ENCODE data around the gene DECR2. TPM values are rescaled to one million over a fixed set of nuclear protein-coding genes. Genes with fewer than 3 reads are reported as not detected.
A peak's percentile ranks its signal among the peaks of the same experiment; 100 is the strongest.
"Not testable (repeated sequence)": the region's sequence is repeated elsewhere in the genome, so short reads cannot be mapped to it uniquely, and the experiment has no call there.

DECR2 gene
- polyA plus RNA-seq (ENCODE audit: insufficient read length in 3 of 3): 10 to 100 TPM; 15.7 to 28.3 (median 21.6) TPM

- peak in 2 of 3 donors; percentile 84 to 87 for DNase-seq (ENCODE audit: low read depth in 3 of 3, low spot score in 2 of 3)
Observed at GRCh38 chr16:401468-402348, at the start of gene DECR2. TSS of gene DECR2 (plus strand) at chr16:401885. CDS start at chr16:401964, 79 bp downstream.

DNA sequence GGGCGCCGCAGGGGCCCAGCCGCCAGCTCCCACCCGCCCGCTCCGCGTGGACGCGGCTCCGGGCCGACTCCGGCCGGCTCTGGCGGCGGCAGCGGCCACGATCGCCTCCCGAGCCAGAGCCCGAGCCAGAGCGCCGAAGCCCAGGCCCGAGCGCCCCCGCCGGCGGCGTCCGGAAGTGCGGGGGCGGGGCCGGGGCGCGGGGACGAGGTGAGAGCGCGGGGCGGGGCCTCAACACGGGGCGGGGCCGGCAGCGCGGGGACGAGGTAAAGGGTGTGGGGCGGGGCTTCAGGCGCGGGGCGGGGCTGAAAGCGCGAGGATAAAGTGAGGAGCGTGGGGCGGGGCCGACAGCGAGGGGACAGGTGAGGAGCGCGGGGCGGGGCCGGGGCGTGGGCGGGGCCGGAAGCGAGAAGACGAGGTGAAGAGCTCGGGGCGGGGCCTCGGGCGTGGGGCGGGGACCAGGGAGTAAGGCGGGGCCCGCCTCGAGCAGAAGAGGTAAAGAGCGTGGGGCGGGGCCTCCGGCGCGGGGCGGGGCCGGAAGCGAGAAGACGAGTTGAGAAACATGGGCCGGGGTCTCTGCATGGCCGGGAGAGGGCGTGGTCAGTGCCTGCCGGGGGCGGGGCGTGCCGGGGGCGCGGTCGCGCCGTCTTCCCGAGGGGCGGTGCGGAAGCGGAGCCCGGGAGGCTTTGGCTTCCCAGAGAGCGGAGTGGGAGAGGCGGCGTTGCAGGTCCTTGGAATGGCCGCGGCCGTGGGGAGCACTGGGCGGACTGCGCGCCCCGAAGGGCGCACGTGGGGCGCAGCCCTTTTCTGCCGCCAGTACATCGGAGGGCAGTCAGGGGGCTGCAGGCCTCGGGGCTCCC lies 48.9 kb upstream of the DECR2 start, which contains the start of gene AXIN1:
Gene AXIN1, minus strand, starts transcription at position 177 of the 857 bp plus-strand sequence. CDS start 5,698 bp downstream, outside the sequence.
- DNase-seq (ENCODE audit: low read depth in 3 of 3, low spot score in 2 of 3): peak; percentile 63 to 88 (median 87)

DNA sequence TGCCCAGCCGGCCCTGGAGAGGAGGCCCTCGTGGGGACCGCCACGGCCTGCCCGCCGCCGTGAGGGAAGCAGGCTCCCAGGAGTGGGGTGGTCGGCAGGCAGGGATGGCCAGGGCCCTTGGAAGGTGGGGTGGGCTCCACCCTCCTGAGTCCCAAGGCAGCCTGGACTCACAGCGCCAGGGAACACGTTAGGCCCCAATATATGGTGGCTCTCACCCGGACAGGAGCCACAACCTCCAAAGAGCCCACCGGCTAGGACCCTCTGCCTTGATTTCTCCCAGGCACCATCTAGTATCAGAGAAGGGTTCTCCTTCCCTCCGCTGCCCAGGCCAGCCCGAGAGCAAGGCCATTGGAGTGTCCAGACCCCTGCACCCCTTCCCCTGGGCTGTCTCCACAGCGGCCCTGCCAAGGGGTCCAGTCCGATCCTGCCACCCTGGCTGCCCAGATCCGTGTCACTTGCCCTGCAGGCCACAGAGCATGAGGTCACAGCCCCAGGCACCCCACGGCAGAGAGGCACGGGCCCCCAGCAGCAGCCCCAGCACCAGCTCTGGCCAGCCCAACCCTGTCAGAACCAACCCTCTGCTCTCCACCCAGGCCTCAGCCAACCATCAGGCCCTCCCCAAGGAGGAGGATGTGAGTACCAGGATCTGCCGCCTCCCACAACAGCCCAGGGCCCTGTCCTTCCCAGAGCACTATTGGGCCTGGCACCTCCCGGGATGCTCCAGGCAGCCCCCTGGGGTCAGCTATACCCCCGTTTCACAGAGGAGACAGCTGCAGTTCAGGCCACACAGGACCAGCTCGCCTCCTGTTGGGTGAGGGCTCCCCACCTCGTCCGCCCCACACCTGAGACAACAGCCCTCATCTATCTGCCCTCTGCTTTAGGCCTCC lies 48.0 kb upstream of the DECR2 start:
- no peak for DNase-seq (ENCODE audit: low read depth in 3 of 3, low spot score in 2 of 3)

- no peak for DNase-seq (ENCODE audit: low read depth in 3 of 3, low spot score in 2 of 3)
Observed at GRCh38 chr16:354291-354881, 47.3 kb upstream of the DECR2 start.

GRCh38 chr16:354971-355461 lies 46.7 kb upstream of the DECR2 start:
- DNase-seq (ENCODE audit: low read depth in 3 of 3, low spot score in 2 of 3): no peak

DNA sequence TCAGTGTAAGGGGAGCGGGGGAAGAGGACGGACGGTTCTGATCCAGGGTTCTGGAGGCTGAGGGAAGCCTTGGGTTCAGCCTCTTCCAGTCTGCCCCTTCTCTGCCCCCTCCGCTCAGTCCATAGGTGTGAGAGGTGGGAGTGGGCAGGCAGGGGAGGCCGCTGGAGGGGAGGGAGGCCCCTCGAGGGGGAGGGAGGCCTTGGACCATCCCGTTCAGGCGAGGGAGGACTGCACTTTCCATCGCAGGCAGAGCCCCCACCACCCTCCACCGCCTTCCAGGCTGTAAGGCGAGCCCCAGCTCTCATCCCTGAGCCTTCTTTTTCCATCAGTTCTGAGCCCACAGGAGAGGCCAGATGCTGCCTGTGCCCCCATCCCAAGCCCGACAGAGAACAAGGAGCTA lies 44.9 kb upstream of the DECR2 start:
- no peak for DNase-seq (ENCODE audit: low read depth in 3 of 3, low spot score in 2 of 3)

GRCh38 chr16:359067-359763 lies 42.5 kb upstream of the DECR2 start:
- no peak for DNase-seq (ENCODE audit: low read depth in 3 of 3, low spot score in 2 of 3)

GRCh38 chr16:359871-360697 lies 41.6 kb upstream of the DECR2 start:
- DNase-seq (ENCODE audit: low read depth in 3 of 3, low spot score in 2 of 3): no peak

- DNase-seq (ENCODE audit: low read depth in 3 of 3, low spot score in 2 of 3): no peak
Observed at GRCh38 chr16:360698-361336, 40.9 kb upstream of the DECR2 start.

DNA sequence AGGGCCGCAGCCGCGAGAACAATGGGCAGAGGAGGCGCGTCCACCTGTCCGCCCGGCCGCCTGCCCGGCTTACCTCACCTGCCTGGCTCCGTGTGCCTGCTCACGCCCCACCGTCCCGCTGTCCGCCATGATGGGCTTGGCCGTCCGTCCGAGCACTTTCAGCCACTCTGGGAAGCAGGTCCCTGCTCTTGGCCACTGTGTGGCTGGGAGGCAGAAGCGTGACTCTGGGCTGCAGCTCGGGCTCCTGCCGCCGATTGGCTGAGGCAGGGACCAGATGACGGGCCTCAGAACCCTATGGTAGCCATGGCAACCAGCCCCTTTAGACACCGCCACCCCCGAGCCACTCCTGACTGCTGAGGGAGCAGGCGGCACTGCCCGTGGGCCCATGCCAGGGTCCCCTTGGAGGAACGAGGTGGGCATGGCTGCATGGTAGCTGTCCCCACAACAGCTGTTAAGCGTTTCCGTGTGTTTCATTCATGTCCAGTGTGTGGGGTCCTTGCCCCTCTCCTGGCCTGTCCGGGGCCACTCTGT lies 40.3 kb upstream of the DECR2 start:
- DNase-seq (ENCODE audit: low read depth in 3 of 3, low spot score in 2 of 3): no peak

- DNase-seq (ENCODE audit: low read depth in 3 of 3, low spot score in 2 of 3): no peak
Observed at GRCh38 chr16:361872-362701, 39.6 kb upstream of the DECR2 start.

- not testable (repeated sequence) for DNase-seq (ENCODE audit: low read depth in 3 of 3, low spot score in 2 of 3)
Observed at GRCh38 chr16:362702-362999, 39.0 kb upstream of the DECR2 start.

- DNase-seq (ENCODE audit: low read depth in 3 of 3, low spot score in 2 of 3): no peak
Observed at GRCh38 chr16:363110-363765, 38.4 kb upstream of the DECR2 start.

- no peak for DNase-seq (ENCODE audit: low read depth in 3 of 3, low spot score in 2 of 3)
Observed at GRCh38 chr16:363766-364490, 37.8 kb upstream of the DECR2 start.

- no peak for DNase-seq (ENCODE audit: low read depth in 3 of 3, low spot score in 2 of 3)
Observed at GRCh38 chr16:364595-365491, 36.8 kb upstream of the DECR2 start.

Data from right renal cortex interstitium (tissue), 3 donors.